Tibial artery (tissue), 4 donors: ENCODE measurements around the gene NECTIN1.

ENCODE experiments used
- DNase-seq, 2 donors: peaks; one replicate each; pipeline ENCODE4 v3.0.0-alpha.2; 2019
- H3K27ac ChIP-seq, 2 donors: fragments of 200-600 bp; sonication (generic) in 1 of 2; 1 replicate in 1 of 2; 2 replicates in 1 of 2; pipeline ENCODE4 v1.5.1; 2018 to 2019; ENCODE audit warnings: mild to moderate bottlenecking in 1 of 2
- H3K27me3 ChIP-seq, 2 donors: fragments of 200-600 bp; sonication (generic) in 1 of 2; one replicate each; pipeline versions ENCODE4 v1.5.1 to v1.6.0; 2016 to 2019
- H3K36me3 ChIP-seq, 3 donors: fragments of 200-600 bp; sonication (generic) in 2 of 3; one replicate each; pipeline ENCODE4 v1.5.1; 2016 to 2019; ENCODE audit warnings: mild to moderate bottlenecking in 2 of 3
- H3K4me1 ChIP-seq, 4 donors: fragments of 200-600 bp; sonication (generic) in 2 of 4; 1 replicate in 3 of 4; 2 replicates in 1 of 4; pipeline ENCODE4 v1.5.1; 2016 to 2019
- H3K4me3 ChIP-seq, 2 donors: fragments of 200-600 bp; sonication (generic) in 1 of 2; 1 replicate in 1 of 2; 2 replicates in 1 of 2; pipeline ENCODE4 v1.5.1; 2018 to 2019; ENCODE audit warnings: mild to moderate bottlenecking in 2 of 2
- H3K9me3 ChIP-seq, 3 donors: fragments of 200-600 bp; sonication (generic) in 1 of 3; one replicate each; pipeline ENCODE4 v1.5.1; 2016 to 2019
- CTCF ChIP-seq, 2 experiments: fragments of 200-600 bp in 1 of 2; fragments of 450-650 bp in 1 of 2; IDR thresholded peaks; one replicate each; pipeline ENCODE4 v1.5.1; 2017 to 2019; ENCODE audit warnings: antibody characterized with exemption in 2 of 2, mild to moderate bottlenecking in 1 of 2, moderate library complexity in 1 of 2
- intact Hi-C: fragments of 100-400 bp; cut with DNase I; formaldehyde crosslinking; loops from one replicate; pipeline ENCODE4 v1.15.0; 2023; ENCODE audit warnings: low total_unique reads

Gene NECTIN1

GRCh38 chr11:119697445-119697844 is 31.6 kb downstream of the NECTIN1 start:
- Histone ChIP-seq H3K9me3 (no peaks in the 10 kb centered on the region), H3K27ac (no peak overlapping the region), H3K4me3 (no peak overlapping the region), H3K36me3 (no peaks in the 10 kb centered on the region), H3K4me1 (peaks cover 0 to 29% (median 9%) of the 10 kb centered on the region in 4 donors), H3K27me3 (no peaks in the 10 kb centered on the region)
- DNase-seq, result no peak
- TF ChIP-seq CTCF (IDR thresholded peaks at IDR 0.05), result no peak
- intact Hi-C loops, result no loop called here

DNA sequence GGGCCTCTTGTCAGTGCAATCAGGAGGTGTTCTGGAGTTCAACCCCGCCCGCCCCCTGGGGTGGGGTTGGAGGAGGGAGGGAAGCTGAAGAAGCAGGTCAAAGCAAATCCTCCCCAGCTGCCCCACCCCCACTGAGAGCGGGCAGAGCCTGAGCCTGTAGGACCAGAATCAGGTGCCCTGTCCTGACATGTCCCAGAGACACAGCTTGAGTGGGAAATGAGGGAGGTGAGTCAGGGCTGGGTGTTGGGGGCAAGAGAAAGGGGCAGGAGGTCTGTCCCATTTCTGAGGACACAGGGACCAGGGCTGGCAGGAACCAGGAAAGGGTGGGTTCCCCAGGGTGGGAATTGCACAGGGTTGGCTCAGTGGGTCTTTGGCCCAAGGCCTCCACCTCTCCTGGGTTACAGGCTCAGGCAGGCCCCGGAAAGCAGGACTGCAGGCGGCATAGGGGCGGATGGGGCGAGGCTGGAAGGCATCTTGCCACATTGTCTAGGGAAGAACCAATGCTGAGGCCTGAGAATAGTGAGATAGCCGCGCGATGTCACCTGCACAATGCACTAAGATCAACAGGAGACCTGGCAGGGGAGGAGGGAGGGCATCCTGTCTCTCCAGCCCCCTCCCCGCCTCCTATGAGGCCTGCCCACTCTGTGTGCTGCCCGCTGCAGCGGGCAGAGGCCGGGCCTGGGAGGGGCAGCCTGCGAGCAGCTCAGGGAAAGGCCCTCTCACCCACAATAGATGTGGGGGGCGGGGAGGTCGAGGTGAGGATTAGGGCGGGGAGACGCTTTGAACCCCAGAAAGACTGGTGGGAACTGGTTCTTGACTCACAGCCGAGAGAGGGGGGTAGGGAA is 32.4 kb downstream of the NECTIN1 start:
- no peak overlapping the region for H3K27ac ChIP-seq

GRCh38 chr11:119694334-119694733 is 34.7 kb downstream of the NECTIN1 start:
- Histone ChIP-seq H3K36me3 (no peaks in the 10 kb centered on the region), H3K9me3 (no peaks in the 10 kb centered on the region), H3K27ac (no peak overlapping the region), H3K27me3 (no peaks in the 10 kb centered on the region), H3K4me3 (no peak overlapping the region), H3K4me1 (peaks cover 0 to 20% (median 5%) of the 10 kb centered on the region in 4 donors)
- TF ChIP-seq CTCF (IDR thresholded peaks at IDR 0.05), result no peak
- intact Hi-C loops, result no loop called here
- DNase-seq, result no peak

More for the DNA sequence above, 32.4 kb downstream of the NECTIN1 start:
- Histone ChIP-seq H3K36me3 (no peaks in the 10 kb centered on the region), H3K27me3 (no peaks in the 10 kb centered on the region), H3K9me3 (no peaks in the 10 kb centered on the region), H3K4me3 (no peak overlapping the region), H3K4me1 (peaks cover 0 to 29% (median 9%) of the 10 kb centered on the region in 4 donors)
- no peak for TF ChIP-seq CTCF (IDR thresholded peaks at IDR 0.05)
- no peak for DNase-seq
- intact Hi-C loops, result no loop called here

- H3K27me3 ChIP-seq, result no peaks in the 10 kb centered on the region
- peaks cover 0 to 10% (median 0%) of the 10 kb centered on the region in 4 donors for H3K4me1 ChIP-seq
- no peak for DNase-seq
- no peaks in the 10 kb centered on the region for H3K9me3 ChIP-seq
- no peak for TF ChIP-seq CTCF (IDR thresholded peaks at IDR 0.05)
- no peaks in the 10 kb centered on the region for H3K36me3 ChIP-seq
- H3K27ac ChIP-seq, result no peak overlapping the region
- no peak overlapping the region for H3K4me3 ChIP-seq
- intact Hi-C loops, result no loop called here
Measured at GRCh38 chr11:119693253-119693815, 35.7 kb downstream of the NECTIN1 start.

DNA sequence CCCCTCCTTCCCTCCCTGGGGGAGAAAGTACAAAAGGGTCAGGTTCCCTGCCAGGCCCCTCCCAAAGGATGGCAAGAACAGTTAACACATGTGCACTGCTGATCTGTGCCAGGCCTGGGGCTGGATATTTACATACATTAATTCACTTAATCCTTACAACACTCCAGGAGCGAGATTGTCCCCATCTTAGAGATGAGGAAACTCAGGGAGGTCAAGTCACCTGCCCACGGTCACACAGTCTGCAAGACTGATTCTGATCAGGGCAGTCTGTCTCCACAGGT is 36.5 kb downstream of the NECTIN1 start:
- no peak for DNase-seq
- Histone ChIP-seq H3K4me1 (peaks cover 0 to 2% (median 0%) of the 10 kb centered on the region in 4 donors), H3K27ac (no peak overlapping the region), H3K36me3 (no peaks in the 10 kb centered on the region), H3K9me3 (no peaks in the 10 kb centered on the region), H3K4me3 (no peak overlapping the region), H3K27me3 (no peaks in the 10 kb centered on the region)
- no peak for TF ChIP-seq CTCF (IDR thresholded peaks at IDR 0.05)
- intact Hi-C loops, result no loop called here
